GM12874 (cell line): ENCODE measurements around the gene PSMD8.
A peak's percentile ranks its signal among the peaks of the same experiment; 100 is the strongest.

Experiments used
- TF ChIP-seq, protein P1 (sequence below): IDR thresholded peaks from 2 replicates; pipeline ENCODE4 v1.5.1; 2011; ENCODE audit warnings: low read depth, mild to moderate bottlenecking, control low read depth, low read length, moderate library complexity; ENCODE audit not compliant: insufficient read depth

Gene PSMD8

GRCh38 chr19:38401148-38401547, 26.8 kb downstream of the PSMD8 start:
- TF ChIP-seq, protein P1, sequence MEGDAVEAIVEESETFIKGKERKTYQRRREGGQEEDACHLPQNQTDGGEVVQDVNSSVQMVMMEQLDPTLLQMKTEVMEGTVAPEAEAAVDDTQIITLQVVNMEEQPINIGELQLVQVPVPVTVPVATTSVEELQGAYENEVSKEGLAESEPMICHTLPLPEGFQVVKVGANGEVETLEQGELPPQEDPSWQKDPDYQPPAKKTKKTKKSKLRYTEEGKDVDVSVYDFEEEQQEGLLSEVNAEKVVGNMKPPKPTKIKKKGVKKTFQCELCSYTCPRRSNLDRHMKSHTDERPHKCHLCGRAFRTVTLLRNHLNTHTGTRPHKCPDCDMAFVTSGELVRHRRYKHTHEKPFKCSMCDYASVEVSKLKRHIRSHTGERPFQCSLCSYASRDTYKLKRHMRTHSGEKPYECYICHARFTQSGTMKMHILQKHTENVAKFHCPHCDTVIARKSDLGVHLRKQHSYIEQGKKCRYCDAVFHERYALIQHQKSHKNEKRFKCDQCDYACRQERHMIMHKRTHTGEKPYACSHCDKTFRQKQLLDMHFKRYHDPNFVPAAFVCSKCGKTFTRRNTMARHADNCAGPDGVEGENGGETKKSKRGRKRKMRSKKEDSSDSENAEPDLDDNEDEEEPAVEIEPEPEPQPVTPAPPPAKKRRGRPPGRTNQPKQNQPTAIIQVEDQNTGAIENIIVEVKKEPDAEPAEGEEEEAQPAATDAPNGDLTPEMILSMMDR: no peak

- TF ChIP-seq, protein P1: no peak
Measured at GRCh38 chr19:38402623-38402966, 28.2 kb downstream of the PSMD8 start.

- TF ChIP-seq, protein P1: peak; percentile 96
Measured at GRCh38 chr19:38402967-38403674, 28.8 kb downstream of the PSMD8 start, which contains the start of gene FAM98C. FAM98C (plus strand) TSS chr19:38403093; CDS start chr19:38403154, 61 bp downstream.

DNA sequence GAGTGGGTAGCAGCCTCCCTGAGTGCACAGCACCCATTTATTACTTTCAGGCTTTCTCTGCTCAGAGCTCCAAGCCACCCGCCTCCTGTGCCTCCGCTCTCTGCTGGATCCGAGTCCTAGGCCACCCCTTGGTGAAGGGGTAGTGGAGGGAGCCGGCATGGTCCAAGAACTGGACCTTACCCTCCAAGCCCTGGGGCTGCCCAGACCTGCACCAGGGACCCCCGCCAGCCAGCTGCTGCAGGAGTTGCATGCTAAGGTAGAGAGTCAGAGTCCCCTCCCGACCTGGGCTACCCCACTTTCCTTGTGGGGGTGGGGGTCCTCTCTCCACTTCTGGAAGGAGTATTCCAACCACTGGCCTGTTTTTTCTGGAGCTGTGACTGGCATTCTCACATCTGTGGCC, 30.5 kb downstream of the PSMD8 start:
- TF ChIP-seq, protein P1: no peak

DNA sequence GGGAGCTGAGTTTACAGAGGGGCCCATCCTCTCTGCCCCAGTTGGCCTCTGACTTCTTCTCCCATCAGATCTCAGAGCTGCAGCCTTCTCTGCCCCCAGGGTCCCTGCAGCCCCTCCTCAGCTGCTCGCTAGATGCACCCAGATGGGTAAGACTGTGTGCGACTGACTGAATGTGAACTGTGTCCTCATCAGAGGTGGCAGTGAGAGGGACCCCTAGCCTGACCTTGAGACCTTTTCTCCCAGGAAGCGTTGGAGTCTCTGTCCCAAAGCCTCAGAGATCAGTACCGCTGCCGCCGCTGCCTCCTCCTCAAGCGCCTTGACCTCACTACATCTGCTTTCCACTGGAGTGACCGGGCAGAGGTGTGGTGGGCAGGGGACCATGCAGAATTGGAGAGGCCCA, 30.9 kb downstream of the PSMD8 start:
- TF ChIP-seq, protein P1: no peak

DNA sequence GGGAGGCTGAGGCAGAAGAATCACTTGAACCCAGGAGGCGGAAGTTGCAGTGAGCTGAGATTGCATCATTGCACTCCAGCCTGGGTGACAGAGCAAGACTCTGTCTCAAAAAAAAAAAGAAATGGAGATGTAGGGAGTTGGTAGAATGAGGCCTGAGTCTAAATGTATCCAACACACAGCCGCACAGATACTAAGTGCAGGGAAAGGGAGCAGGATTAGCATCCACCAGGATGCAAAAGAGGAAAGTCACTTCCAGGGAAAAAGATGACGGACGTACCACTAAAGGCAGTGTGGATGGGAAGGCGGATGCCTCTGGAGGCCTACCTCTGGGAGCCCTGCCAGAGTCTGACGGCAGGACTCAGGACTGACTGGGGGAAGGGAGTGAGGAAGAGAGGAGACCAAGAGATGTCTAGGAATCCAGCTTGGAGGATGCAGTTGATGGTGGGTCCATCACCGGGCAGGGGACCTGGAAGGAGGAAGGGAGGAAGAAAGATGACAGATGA, 35.3 kb downstream of the PSMD8 start:
- TF ChIP-seq, protein P1: no peak

GRCh38 chr19:38411041-38411712, 36.8 kb downstream of the PSMD8 start:
- TF ChIP-seq, protein P1: no peak
